Left lung (tissue), 10 donors: ENCODE data around the gene HEG1. TPM values are rescaled to one million over a fixed set of nuclear protein-coding genes. Genes with fewer than 3 reads are reported as not detected.

Experiments used
- ATAC-seq: fragments of 200-7000 bp; cut with Tn5 transposase; one replicate; pipeline ENCODE4 v1.9.1; 2020; ENCODE audit warnings: moderate library complexity
- DNase-seq, 4 donors: peaks; one replicate each; pipeline ENCODE4 v3.0.0-alpha.2; 2013 to 2020
- H3K27ac ChIP-seq, 2 donors: fragments of 200-600 bp; sonication (generic) in 1 of 2; one replicate each; pipeline versions ENCODE4 v1.5.0 to v1.8.0; 2020 to 2021
- H3K27me3 ChIP-seq, 2 donors: fragments of 200-600 bp; sonication (generic) in 1 of 2; one replicate each; pipeline versions ENCODE4 v1.5.0 to v1.8.0; 2020 to 2021
- H3K36me3 ChIP-seq, 2 donors: fragments of 200-600 bp; sonication (generic) in 1 of 2; one replicate each; pipeline versions ENCODE4 v1.5.0 to v1.8.0; 2020 to 2021
- H3K4me1 ChIP-seq, 2 donors: fragments of 200-600 bp; one replicate each; pipeline ENCODE4 v1.8.0; 2021
- H3K4me3 ChIP-seq, 2 donors: fragments of 200-600 bp; sonication (generic) in 1 of 2; one replicate each; pipeline versions ENCODE4 v1.5.0 to v1.8.0; 2020 to 2021; ENCODE audit warnings: mild to moderate bottlenecking in 1 of 2
- H3K9me3 ChIP-seq, 2 donors: fragments of 200-600 bp; sonication (generic) in 1 of 2; one replicate each; pipeline versions ENCODE4 v1.5.0 to v1.8.0; 2020 to 2021
- CTCF ChIP-seq, 2 donors: fragments of 200-600 bp; sonication (generic) in 1 of 2; IDR thresholded peaks; one replicate each; pipeline versions ENCODE4 v1.5.0 to v1.8.0; 2021; ENCODE audit warnings: antibody characterized with exemption in 2 of 2
- intact Hi-C, 2 donors: fragments of 100-400 bp; cut with DNase I; formaldehyde crosslinking; loops; one replicate each; pipeline versions ENCODE4 v1.11.2 to v1.14.2; 2022
- polyA plus RNA-seq, 6 donors: library from polyadenylated mRNA; unstranded; fragments of 120-200 nt; gene quantifications; one replicate each; pipeline ENCODE4 v1.2.1, GENCODE V29; 2013; ENCODE audit not compliant: insufficient read length in 6 of 6
- total RNA-seq, 2 donors: library from RNA; stranded (reverse); fragmentation: NEBNext Ultra II Directional; extraction: Animal tissue kit (Norgen Biotek cat#: 25700); gene quantifications; one replicate each; pipeline ENCODE4 v1.2.1, GENCODE V29; 2021
- donor health status: DM: no; HTN: yes; CAD: no.
- donor health status: DM: no; HTN: no; CAD: no.

HEG1 gene
- total and polyA plus RNA-seq, 8 donors = 43.8 to 132 (median 58.2) TPM

GRCh38 chr3:125077864-125078263, 22.1 kb upstream of the HEG1 start:
- Histone ChIP-seq H3K27me3 (no peaks in the 10 kb centered on the region), H3K9me3 (no peaks in the 10 kb centered on the region), H3K4me3 (no peak overlapping the region), H3K4me1 (no peaks in the 10 kb centered on the region), H3K27ac (no peak overlapping the region), H3K36me3 (no peaks in the 10 kb centered on the region)
- intact Hi-C loops = no loop called here
- no peak for ATAC-seq
- TF ChIP-seq CTCF (IDR thresholded peaks at IDR 0.05) = no peak
- DNase-seq = no peak

- H3K4me3 ChIP-seq = no peak overlapping the region
- DNase-seq = no peak
- H3K4me1 ChIP-seq = no peaks in the 10 kb centered on the region
- TF ChIP-seq CTCF (IDR thresholded peaks at IDR 0.05) = no peak
- no peak overlapping the region for H3K27ac ChIP-seq
- intact Hi-C loops = no loop called here
- no peaks in the 10 kb centered on the region for H3K9me3 ChIP-seq
- no peaks in the 10 kb centered on the region for H3K27me3 ChIP-seq
- ATAC-seq = no peak
- no peaks in the 10 kb centered on the region for H3K36me3 ChIP-seq
These were observed 20.7 kb upstream of the HEG1 start for GRCh38 chr3:125076464-125076863.

GRCh38 chr3:125075738-125076137, 19.9 kb upstream of the HEG1 start:
- DNase-seq (no peak), ATAC-seq (no peak)
- no peaks in the 10 kb centered on the region for H3K36me3 ChIP-seq

GRCh38 chr3:125073390-125073905, 17.7 kb upstream of the HEG1 start:
- H3K27ac ChIP-seq = no peak overlapping the region
- intact Hi-C loops = no loop called here
- no peaks in the 10 kb centered on the region for H3K27me3 ChIP-seq
- TF ChIP-seq CTCF (IDR thresholded peaks at IDR 0.05) = no peak
- peaks cover 0 to 8% of the 10 kb centered on the region in 2 donors for H3K4me1 ChIP-seq
- H3K9me3 ChIP-seq = no peaks in the 10 kb centered on the region
- no peaks in the 10 kb centered on the region for H3K36me3 ChIP-seq
- DNase-seq = no peak
- ATAC-seq = no peak
- H3K4me3 ChIP-seq = no peak overlapping the region

More at GRCh38 chr3:125075738-125076137, 19.9 kb upstream of the HEG1 start:
- Histone ChIP-seq H3K4me1 (no peaks in the 10 kb centered on the region), H3K9me3 (no peaks in the 10 kb centered on the region), H3K27me3 (no peaks in the 10 kb centered on the region), H3K27ac (no peak overlapping the region), H3K4me3 (no peak overlapping the region)
- intact Hi-C loops = no loop called here
- TF ChIP-seq CTCF (IDR thresholded peaks at IDR 0.05) = no peak

- Histone ChIP-seq H3K4me1 (peaks cover 0 to 8% of the 10 kb centered on the region in 2 donors), H3K36me3 (no peaks in the 10 kb centered on the region), H3K27ac (no peak overlapping the region), H3K27me3 (no peaks in the 10 kb centered on the region), H3K9me3 (no peaks in the 10 kb centered on the region), H3K4me3 (no peak overlapping the region)
- DNase-seq (peak in 2 of 4 donors; percentile 79 to 90), ATAC-seq (no peak)
- no peak for TF ChIP-seq CTCF (IDR thresholded peaks at IDR 0.05)
- intact Hi-C loops = no loop called here
These were observed 17.1 kb upstream of the HEG1 start for GRCh38 chr3:125072749-125073389.
